ENCODE results near the gene STX1B.

STX1B gene

DNA sequence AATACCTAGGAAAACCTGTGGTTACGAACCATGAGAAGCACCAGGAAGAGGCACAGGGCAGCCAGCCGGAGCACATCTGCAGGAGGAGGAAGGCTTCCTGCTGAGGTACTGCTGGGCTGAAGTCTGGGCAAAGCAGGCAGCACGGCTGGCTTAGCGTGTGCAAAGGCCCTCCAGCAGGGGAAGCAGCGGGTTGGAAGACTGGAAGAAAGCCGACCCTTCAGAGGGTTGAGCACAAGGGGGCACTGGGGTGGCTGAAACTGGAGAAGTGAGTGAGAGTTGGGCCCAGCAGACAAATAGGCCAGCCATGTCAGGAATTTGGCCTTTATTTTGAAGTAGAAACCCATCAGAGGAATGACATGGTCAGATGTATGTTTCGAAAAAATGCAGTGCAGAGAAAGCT lies 37.6 kb downstream of the STX1B start:
- DNase-seq = no peak

DNA sequence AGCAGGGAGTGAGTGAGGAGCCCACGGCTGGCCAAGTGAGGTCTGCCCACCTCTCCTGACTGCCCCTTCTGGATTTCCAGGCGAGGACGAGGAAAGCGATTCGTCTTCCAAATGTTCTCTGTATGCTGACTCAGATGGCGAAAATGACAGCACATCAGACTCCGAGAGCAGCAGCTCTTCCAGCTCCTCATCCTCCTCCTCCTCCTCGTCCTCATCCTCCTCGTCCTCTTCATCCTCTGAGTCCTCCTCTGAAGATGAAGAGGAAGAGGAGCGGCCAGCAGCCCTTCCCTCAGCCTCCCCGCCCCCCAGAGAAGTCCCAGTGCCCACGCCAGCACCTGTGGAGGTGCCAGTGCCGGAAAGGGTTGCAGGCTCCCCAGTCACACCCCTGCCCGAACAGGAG lies 39.1 kb downstream of the STX1B start:
- no peak for DNase-seq

DNA sequence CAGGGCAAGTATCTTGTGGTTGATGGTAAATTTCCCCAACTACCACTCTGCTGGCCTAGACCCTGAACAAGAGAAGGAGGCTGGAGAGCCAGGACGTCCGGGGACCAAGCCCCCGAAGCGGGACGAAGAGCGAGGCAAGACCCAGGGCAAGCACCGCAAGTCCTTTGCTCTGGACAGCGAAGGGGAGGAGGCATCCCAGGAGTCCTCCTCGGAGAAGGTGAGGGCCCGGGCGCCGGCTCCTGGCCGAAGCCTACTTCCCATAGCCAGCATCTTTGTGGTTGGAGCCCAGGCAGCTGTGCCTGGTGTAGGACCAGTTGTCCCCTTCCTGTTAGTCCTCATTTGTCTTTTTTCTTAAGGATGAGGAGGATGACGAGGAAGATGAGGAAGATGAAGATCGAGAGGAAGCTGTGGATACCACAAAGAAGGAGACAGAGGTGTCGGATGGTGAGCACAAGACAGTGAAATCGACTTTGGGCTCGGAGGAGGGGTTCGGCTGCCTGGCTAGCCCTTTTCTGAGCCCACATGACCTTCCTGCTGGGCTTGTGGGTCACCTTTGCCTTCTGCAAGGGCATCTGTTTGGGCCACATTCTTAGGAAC lies 41.1 kb downstream of the STX1B start:
- DNase-seq = no peak

DNA sequence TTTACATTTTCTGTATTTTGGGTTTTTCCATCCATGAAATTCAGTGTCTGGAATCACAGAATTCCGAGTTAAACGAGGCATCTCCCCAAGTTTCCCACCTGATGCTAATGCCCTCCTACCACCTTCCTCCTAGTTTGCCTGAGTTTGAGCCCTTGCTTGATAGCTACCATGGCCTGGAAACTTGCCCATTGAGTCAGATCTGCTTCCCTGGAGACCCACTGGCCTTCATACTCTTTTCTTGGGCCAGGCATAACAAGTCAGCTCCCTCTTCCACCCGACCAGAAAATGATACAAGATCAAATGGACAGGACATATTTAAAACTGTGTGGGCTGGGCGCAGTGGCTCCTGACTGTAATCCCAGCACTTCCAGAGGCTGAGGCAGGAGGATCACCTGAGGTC lies 42.6 kb downstream of the STX1B start:
- no peak for DNase-seq

DNA sequence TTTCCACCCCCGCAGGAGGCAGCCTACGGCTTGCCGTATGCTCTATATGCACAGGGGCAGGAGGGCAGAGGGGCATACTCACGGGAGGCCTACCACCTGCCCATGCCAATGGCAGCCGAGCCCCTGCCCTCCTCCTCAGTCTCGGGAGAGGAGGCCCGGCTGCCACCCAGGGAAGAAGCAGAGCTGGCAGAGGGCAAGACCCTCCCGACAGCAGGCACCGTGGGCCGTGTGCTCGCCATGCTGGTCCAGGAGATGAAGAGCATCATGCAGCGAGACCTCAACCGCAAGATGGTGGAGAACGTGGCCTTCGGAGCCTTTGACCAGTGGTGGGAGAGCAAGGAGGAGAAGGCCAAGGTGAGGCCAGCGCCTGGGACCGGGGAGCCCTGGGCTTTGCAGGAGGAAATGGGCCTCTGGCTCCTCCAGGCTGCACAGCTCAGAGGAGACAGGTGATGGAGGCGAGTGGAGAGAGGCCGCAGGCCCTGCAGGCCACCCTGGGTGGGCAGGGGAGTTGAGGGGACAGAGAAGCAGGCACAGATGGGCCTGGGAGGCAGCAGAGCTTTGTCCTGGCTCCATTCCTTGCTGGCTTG lies 44.3 kb downstream of the STX1B start:
- DNase-seq = no peak

DNA sequence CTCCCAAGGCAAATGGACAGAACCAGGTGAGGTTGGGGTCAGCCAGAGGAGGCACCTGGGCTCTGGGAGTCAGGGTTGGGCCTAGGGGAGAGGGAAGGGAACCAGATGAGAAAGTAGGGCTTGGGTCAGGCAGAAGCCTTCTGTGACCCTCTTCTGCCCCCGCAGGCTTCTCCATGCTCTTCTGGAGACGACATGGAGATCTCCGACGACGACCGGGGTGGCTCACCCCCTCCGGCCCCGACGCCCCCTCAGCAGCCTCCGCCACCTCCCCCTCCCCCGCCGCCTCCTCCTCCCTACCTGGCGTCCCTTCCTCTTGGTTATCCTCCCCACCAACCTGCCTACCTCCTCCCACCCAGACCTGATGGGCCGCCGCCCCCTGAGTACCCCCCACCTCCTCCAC lies 45.0 kb downstream of the STX1B start:
- no peak for DNase-seq

DNA sequence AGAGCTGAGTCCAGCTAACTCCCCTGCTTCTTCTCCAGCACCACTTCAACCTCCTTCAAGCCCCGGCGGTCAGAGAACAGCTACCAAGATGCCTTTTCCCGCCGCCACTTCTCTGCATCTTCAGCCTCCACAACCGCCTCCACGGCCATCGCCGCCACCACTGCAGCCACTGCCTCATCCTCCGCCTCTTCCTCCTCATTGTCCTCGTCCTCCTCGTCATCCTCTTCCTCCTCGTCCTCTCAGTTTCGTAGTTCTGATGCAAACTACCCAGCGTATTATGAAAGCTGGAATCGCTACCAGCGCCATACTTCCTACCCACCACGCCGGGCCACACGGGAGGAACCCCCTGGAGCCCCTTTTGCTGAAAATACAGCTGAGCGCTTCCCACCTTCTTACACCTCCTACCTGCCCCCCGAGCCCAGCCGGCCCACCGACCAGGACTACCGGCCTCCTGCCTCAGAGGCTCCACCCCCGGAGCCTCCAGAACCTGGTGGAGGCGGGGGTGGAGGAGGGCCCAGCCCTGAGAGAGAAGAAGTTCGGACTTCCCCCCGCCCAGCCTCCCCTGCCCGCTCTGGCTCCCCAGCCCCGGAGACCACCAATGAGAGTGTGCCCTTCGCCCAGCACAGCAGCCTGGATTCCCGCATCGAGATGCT lies 45.7 kb downstream of the STX1B start:
- no peak for DNase-seq

DNA sequence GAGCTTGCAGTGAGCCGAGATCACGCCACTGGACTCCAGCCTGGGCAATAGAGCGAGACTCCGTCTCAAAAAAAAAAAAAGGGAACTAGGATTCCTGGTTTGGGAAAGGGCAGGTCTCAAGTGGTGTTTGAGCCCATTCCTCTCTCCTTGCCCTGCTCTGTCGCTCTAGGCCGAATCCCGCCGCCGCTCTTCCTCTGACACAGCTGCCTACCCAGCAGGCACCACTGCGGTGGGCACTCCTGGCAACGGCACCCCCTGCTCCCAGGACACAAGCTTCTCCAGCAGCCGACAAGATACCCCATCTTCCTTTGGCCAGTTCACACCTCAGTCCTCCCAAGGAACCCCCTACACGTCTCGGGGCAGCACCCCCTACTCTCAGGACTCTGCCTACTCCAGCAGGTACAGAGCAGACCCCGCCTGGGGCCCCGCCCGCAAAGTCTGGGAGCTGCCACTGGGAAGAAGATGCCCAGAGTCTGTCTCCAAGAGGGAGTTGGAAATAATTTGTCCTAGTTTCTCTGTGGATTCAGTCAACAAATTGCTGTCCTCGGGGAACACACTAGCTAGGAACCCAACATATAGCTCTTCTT lies 46.4 kb downstream of the STX1B start:
- no peak for DNase-seq

DNA sequence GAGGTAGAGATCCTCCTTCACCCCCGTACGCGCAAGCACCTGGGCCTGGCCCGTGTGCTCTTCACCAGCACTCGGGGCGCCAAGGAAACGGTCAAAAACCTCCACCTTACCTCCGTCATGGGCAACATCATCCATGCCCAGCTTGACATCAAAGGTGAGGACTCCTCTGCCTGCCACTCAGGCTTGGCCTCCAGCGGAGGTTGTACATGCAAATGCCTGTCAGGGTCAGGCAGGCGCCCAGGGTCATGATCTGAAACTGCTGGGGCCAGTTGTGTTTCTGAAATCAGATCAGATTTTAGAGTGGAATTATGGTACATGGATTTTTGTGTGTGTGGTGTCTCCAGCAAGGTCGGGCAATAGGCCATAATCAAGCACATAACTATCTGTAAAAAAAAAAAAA lies 49.1 kb downstream of the STX1B start:
- DNase-seq = no peak

DNA sequence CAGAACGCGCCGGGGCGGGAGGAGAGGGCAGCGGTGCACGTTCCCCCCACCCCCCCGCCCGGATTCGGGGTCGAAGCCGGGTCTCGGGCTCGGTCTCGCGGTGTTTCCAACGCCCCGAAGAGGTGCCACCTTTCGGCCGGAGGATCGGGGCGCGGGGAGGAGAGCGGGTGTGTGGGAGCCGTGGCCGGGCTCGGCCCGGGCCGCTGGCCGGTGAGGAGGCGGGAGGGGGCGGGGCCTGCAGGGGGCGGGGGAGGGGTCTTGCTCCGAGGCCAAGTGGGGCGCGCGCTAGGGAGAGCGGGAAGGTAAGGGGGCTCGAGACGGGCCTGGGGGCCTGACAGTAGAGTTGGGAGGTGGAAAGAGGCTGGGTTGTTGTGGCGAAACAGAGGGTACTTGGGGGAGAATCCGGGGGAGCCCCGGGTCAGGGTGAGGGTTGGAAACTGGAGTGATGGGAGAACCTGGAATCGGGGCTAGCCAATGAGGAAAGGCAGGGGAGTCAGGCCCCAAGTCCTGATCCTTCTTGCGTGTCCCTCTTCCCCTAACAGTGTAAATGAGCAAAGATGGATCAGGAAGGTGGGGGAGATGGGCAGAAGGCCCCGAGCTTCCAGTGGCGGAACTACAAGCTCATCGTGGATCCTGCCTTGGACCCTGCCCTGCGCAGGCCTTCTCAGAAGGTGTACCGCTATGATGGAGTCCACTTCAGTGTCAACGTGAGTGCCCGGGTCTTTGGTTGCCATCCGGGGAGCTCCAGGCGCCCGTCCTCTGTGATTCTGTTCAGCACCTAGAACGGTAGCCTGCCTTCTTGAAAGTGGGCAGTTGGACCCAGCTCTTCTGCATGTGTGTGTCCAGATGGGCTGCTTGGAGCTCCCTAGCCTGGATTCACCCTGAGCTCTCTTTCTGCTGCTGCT lies 52.0 kb downstream of the STX1B start:
- peak; percentile 61 for DNase-seq

DNA sequence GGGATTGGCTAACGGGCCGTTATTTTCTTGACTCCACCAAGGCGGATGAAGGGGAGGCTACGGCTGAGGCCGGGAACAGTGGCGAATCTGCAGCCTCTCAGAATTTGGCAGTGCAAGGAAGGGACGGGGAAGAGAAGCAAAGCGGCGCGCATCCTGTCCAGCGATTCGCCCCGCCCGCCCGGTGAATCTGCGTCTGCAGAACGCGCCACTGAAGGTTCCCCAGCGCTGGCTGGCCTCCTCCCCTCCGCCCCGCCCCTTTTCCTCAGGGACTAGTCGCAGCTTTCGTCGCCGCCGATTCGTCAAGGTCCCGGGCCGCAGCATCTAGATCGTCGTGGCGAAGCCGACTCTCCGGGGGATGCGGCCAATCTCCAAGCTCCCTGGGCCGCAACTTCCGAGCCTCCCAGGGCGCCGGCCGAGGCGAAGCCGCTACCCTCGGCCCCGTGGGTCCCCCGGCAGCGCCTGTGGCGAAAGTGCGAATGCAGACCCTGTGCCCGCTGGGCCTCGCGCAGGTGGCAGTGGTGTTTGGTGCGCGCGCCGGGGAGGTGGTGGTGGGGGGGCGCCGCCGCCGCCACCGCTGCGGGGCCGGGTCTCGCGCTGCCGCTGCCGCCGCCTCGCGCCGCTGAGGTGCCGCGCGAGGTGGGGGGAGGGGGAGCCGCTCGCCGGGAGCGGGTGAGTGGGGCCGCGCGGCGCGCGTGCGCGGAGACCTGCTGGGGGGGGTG lies 52.8 kb downstream of the STX1B start, which contains the start of gene SETD1A:
SETD1A (plus strand) TSS at position 299 of the 719 bp plus-strand sequence. CDS start 978 bp downstream, outside the sequence.
- DNase-seq = peak; percentile 97

DNA sequence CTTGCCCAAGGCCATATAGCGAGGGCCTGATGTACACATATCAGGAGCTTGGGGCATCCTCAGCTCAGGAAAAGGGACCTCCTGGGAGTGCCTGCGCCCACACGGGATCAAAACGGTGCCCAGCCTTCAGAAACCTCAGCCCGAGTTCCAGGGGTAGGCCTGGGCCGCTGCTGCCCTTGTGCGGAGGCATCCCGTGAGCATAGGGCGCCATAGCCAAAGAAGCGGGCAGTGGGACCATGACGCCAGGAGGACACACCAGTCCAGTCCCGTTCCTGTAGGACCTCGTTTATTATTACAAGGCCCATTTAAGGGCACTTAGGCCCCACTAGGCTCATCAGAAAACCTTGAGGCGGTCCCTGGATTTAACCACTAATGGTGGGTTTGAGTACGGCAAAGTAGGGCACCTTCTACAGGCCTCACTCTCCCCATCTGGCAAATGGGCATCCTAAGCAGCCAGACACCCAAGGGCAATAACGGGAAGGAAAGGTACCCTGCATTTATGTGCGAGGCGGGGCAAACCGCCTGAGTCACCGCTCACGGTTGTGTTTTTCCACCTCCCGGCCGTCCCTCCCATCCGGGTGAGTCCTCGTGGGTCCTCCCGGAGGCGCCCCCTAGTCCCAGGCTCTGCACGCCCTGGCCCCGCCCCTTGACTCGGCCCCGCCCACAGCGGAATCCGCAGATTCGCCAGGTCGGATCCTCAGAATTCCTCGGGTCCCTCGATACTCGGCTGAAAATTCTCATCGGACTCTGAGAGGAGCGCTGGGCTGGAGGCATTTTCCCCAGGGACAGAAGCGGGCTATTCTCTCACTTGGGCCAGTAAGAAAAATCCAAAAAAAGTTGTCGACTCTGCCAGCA lies 53.6 kb downstream of the STX1B start:
- peak; percentile 86 for DNase-seq

DNA sequence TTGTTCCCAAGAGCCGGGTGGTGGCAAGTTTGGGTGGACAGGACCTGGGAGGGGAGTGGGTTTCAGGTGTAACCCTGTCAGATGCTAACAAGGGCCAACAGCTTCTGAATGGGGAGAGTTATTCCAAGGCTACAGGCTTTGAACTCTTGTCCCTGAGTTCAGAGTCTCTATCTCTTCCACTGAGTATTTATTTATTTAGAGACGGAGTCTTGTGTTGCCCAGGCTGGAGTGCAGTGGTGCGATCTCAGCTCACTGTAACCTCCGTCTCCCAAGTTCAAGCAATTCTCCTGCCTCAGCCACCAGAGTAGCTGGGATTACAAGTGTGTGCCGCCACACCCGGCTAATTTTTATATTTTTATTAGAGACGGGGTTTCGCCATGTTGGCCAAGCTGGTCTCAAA lies 55.4 kb downstream of the STX1B start:
- no peak for DNase-seq

DNA sequence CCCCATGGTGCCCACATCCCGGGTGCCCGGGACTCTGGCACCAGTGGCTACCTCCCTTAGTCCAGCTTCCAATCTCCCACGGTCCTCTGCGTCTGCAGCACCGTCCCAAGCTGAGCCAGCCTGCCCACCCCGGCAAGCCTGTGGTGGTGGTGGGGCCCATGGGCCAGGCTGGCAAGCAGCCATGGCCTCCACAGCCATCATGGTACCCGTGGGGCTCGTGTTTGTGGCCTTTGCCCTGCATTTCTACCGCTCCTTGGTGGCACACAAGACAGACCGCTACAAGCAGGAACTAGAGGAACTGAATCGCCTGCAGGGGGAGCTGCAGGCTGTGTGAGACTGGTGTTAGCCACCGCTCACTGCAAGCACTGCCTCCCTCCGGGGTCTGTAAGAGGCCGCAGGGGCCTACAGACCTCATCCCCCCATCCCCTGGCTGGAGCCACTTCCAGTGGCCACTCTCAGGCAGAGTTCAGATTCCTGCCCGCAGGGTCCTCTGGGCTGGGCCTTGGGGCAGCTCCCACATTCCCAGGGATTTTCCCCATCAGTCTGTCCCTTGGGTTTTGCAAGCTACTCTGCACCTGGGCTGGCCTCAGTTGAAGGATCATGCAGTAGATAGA lies 56.8 kb downstream of the STX1B start:
- peak; percentile 59 for DNase-seq

DNA sequence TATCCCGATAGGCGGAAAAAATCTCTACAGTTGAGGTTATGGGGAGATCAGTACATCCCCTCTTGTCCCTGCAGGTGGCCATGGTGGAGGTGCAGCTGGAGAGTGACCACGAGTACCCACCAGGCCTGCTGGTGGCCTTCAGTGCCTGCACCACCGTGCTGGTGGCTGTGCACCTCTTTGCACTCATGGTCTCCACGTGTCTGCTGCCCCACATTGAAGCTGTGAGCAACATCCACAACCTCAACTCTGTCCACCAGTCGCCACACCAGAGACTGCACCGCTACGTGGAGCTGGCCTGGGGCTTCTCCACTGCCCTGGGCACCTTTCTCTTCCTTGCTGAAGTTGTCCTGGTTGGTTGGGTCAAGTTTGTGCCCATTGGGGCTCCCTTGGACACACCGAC lies 57.3 kb downstream of the STX1B start:
- no peak for DNase-seq

DNA sequence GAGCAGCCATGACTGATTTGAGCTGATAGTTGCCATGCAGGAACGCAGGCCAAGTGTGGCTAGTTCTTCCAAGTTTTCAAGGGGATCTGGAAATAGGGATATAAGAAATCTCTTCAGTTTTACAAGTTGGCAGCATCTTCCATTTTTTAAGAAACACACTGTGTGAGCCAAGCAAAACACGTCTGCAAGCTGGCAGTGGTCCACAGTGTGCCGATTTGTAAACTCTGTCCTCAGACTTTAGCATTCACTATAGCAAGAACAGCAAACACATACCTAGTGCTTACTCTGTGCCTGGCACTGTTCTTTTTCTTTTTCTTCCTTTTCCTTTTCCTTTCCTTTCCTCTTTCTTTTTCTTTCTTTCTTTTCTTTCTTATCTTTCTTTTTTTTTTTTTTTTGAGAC lies 58.7 kb downstream of the STX1B start:
- no peak for DNase-seq

DNA sequence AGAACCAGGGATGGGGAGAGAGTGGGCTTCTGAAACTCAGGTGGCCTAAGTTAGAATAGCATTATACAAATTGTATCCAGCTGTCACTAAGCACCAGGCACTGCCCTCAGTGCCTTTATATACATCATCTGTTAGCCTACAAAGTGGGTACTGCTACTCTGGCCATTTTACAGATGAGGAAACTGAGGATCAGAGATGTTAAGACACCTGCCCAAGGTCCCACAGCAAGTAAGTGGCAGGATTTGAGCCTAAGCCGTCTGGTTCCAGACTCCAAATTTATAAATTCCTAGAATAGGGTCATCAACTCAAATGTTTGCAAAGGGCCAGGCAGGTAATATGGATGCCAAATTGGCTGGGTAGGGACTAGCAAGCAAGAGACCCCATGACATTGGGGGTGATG lies 59.2 kb downstream of the STX1B start:
- DNase-seq = no peak

DNA sequence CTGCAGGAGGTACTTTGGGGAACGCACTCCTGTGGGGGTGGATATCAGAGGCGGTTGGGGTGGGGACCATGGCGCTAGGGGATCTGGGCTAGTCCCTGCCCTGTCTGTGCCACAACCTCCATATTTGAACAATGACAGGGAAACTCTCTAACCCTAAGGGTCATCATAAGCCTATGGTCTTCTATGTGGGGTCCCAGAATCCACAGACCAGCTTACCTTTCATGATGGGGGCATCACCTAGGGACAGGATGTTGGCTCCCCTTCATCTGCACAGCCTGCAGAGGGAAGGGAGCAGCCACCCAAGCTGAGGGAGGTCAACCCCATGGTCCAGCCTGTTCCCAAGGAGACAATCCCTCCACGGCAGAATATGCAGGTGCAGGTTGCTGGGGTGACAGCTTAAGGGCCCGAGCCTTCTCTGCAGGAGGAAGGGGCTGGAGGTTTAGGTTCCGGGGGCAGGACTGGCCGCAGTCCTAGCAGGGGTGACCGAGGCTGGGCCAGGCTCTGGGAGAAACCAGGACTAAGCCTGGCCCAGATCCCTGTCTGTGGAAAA lies 59.8 kb downstream of the STX1B start:
- DNase-seq = no peak

DNA sequence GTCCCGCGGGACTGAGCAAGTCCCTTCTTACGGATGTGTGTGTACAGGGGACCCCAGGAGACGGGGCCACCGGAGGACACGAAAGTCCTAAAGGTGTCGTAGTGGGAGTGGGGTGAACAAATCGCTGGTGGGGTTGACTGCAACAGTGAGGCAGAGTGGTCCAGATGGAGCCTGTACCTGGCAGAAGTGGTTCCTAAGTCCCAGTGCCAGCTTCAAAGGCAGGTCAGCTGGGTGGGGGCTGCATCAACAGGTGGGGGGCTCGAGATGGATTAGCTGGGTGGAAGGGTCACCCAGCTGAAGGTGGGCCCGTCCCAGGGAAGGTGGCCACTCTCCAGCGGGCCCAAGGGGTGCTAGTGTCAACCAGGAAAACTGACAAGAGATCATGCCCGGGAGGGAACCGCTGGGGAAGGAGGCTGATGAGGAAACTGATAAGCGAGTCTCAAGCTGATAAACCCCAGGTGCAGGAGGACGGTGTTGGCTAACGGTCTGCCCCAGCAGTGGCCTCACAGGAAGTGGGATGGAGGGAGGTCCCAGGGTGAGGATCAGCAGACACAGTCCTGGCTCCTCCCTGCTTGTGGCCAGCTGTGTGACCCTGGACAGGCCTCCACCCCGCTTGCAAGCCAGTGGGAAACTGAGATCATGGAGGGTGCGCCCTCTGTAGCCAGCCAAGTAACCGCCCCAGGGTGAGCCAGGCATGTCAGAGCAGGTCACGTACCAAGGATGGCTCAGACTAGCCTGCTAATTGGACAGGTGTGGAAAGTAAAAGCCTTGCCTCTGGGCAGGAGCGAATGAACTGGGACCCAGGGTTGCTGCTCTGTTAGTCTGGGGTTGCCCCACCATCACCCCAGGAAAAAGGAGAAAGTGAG lies 60.6 kb downstream of the STX1B start:
- peak; percentile 25 for DNase-seq

Measured in activated CD4-positive, alpha-beta T cell treated with anti-CD3 and anti-CD28 coated beads, Interleukin-2, amount 50 U/mL, for 1 hour (primary cell).